SK-N-MC (cell line): ENCODE results near the gene ITIH3.

ENCODE experiments used
- DNase-seq: peaks from one replicate; pipeline ENCODE4 v3.0.0-alpha.2; 2011; ENCODE audit warnings: low read depth, low spot score
- H3K27ac ChIP-seq: fragments of 200-600 bp; sonication (generic); 2 replicates; pipeline ENCODE4 v1.5.1; 2016; ENCODE audit warnings: mixed run types
- H3K36me3 ChIP-seq: fragments of 200-600 bp; sonication (generic); 2 replicates; pipeline ENCODE4 v1.6.1; 2017; ENCODE audit warnings: antibody characterized with exemption, low read length, mixed read lengths; ENCODE audit not compliant: insufficient read depth
- H3K4me3 ChIP-seq: fragments of 200-600 bp; sonication (generic); 2 replicates; pipeline ENCODE4 v1.5.1; 2016
- H3K9ac ChIP-seq: fragments of 200-600 bp; sonication (generic); 2 replicates; pipeline ENCODE4 v1.8.0; 2017; ENCODE audit warnings: mixed run types, mixed read lengths; ENCODE audit not compliant: insufficient read length
- H3K9me3 ChIP-seq: fragments of 200-600 bp; sonication (generic); 2 replicates; pipeline ENCODE4 v1.6.1; 2017; ENCODE audit warnings: low read depth, mild to moderate bottlenecking, antibody characterized with exemption, low read length, moderate library complexity, mixed read lengths
- EZH2 ChIP-seq: fragments of 200-600 bp; sonication (generic); IDR thresholded peaks from one replicate; pipeline ENCODE4 v1.6.1; 2017; ENCODE audit warnings: antibody characterized with exemption
- FOXP2 ChIP-seq: optimal IDR thresholded peaks from 2 replicates; pipeline ENCODE3; 2011; ENCODE audit warnings: mild to moderate bottlenecking, moderate library complexity; ENCODE audit not compliant: insufficient read depth; ENCODE audit errors: extremely low read length, control extremely low read depth
- POLR2AphosphoS5 ChIP-seq: IDR thresholded peaks from 2 replicates; pipeline ENCODE4 v1.6.1; 2012; ENCODE audit warnings: mild to moderate bottlenecking, low read depth, low read length, borderline replicate concordance

ITIH3 gene

GRCh38 chr3:52816654-52817053, 22.1 kb downstream of the ITIH3 start:
- Histone ChIP-seq H3K9me3 (no peaks in the 10 kb centered on the region), H3K27ac (no peak overlapping the region), H3K9ac (no peak overlapping the region), H3K36me3 (no peaks in the 10 kb centered on the region), H3K4me3 (no peak overlapping the region)
- no peak for DNase-seq
- TF ChIP-seq EZH2 = no peak
- TF ChIP-seq POLR2AphosphoS5 = no peak
- no peak for TF ChIP-seq FOXP2

DNA sequence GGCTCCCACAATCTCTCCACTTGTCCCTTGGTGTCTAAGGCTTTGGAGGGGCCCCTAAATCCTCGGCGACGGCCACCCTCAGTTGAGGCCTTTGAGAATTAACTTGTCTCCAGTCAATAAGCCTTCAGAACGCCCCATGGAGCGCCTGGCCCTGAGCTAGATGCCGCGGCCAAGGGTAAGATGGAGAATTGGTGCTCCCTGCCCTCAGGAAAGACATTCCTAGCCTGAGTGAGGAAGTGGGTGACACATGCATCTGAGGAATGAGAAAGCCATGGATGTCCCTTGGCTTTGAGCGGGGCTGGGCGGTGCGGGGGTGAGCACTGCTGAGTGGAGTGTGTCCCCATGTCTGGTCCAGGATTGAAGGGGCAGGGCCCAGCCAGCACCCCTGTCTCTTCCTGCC, 22.6 kb downstream of the ITIH3 start:
- H3K27ac ChIP-seq = no peak overlapping the region
- H3K4me3 ChIP-seq = no peak overlapping the region
- no peak for DNase-seq
- H3K9ac ChIP-seq = no peak overlapping the region
- no peaks in the 10 kb centered on the region for H3K36me3 ChIP-seq
- no peaks in the 10 kb centered on the region for H3K9me3 ChIP-seq
- TF ChIP-seq FOXP2 (no peak), EZH2 (no peak), POLR2AphosphoS5 (no peak)

DNA sequence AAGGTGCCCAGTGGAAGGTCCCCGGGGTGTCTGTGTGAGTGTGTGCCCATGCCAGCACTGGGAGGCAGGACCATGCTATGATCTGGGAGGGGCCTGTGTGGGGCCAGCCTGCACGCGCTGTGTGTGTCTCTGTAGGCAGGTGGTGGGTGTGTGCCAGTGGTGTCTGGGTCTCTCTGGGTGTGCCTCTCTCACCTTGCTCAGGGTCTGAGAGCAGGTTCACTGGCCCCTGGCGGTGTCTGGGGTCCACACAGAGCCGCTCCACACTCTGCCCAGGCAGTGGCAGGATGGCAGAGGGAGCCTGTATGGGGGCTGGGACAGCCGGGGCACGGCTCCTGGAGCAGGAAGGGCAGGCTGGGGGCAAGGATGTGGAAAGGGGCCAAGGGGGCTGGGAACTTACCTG, 23.3 kb downstream of the ITIH3 start:
- Histone ChIP-seq H3K27ac (no peak overlapping the region), H3K4me3 (no peak overlapping the region), H3K36me3 (no peaks in the 10 kb centered on the region), H3K9me3 (no peaks in the 10 kb centered on the region), H3K9ac (no peak overlapping the region)
- no peak for TF ChIP-seq FOXP2
- no peak for TF ChIP-seq EZH2
- no peak for DNase-seq

- no peak overlapping the region for H3K4me3 ChIP-seq
- no peak for DNase-seq
- no peaks in the 10 kb centered on the region for H3K36me3 ChIP-seq
- H3K9me3 ChIP-seq = no peaks in the 10 kb centered on the region
- H3K9ac ChIP-seq = no peak overlapping the region
- H3K27ac ChIP-seq = no peak overlapping the region
- TF ChIP-seq FOXP2 (no peak), EZH2 (no peak)
Observed at GRCh38 chr3:52819936-52820335, 25.3 kb downstream of the ITIH3 start.

DNA sequence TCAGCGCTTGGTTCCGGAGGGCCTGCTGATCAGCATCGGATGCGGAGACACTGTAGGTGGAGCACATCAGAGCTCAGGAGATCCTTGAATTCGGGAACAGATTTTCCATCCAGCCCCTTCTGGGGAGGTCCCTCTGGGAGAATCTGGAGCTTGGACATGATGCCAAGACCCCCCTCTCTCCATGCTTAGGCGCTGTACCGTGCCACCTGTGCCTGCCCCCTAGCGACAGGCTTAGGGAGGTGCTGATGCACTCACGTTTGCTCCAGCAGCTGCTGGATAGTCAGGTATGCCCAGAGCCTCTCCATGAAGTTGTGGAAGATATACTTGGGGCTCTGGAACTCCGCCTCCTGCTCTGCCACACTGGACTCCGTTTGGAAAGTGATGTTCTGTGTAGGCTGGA, 26.1 kb downstream of the ITIH3 start:
- DNase-seq = no peak
- Histone ChIP-seq H3K27ac (no peak overlapping the region), H3K36me3 (no peaks in the 10 kb centered on the region), H3K9ac (no peak overlapping the region), H3K4me3 (no peak overlapping the region), H3K9me3 (no peaks in the 10 kb centered on the region)
- TF ChIP-seq FOXP2 (no peak), EZH2 (no peak), POLR2AphosphoS5 (no peak)

DNA sequence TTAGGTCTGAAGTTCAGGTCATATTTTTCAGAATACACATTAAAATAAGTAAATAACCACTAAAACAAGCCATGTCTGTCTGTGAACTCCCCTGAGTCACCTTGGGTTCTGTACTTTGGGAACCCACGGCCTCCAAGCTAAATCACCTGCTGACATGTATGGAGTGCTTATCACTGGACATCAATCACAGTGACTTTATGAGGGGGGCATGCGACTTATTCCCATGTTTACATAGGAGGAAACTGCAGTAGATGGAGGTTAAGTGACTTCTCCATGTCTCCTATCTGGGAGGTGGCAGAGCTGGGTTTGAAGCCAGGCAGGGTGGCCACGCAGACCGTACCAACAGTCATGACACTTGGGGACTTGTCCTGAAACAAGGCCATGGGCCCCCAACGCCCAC, 27.8 kb downstream of the ITIH3 start:
- Histone ChIP-seq H3K9me3 (no peaks in the 10 kb centered on the region), H3K36me3 (no peaks in the 10 kb centered on the region), H3K9ac (no peak overlapping the region), H3K27ac (no peak overlapping the region), H3K4me3 (no peak overlapping the region)
- DNase-seq = no peak
- TF ChIP-seq EZH2 = no peak
- no peak for TF ChIP-seq FOXP2
- no peak for TF ChIP-seq POLR2AphosphoS5

DNA sequence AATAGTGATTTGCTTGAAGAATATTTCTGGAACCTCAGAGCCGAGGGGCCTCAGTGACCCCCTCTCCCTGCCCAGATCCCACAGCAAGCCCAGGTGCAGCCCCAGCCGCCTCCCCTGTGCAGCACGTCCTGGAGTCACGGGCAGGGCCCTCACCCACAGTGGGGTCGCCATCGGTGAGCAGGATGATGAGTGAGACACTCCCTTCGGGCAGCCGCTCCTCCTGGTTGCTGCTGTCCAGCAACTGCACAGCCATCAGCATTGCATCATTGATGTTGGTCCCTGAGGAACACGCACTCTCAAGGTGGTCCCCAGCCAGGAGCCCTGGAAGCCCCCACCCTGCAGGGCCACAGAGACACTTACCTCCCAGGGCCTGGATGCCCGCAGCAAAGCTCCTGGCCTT, 29.4 kb downstream of the ITIH3 start:
- no peak for DNase-seq
- no peak overlapping the region for H3K4me3 ChIP-seq
- no peak overlapping the region for H3K9ac ChIP-seq
- H3K36me3 ChIP-seq = no peaks in the 10 kb centered on the region
- H3K9me3 ChIP-seq = no peaks in the 10 kb centered on the region
- TF ChIP-seq EZH2 (no peak), POLR2AphosphoS5 (no peak), FOXP2 (no peak)
- no peak overlapping the region for H3K27ac ChIP-seq

DNA sequence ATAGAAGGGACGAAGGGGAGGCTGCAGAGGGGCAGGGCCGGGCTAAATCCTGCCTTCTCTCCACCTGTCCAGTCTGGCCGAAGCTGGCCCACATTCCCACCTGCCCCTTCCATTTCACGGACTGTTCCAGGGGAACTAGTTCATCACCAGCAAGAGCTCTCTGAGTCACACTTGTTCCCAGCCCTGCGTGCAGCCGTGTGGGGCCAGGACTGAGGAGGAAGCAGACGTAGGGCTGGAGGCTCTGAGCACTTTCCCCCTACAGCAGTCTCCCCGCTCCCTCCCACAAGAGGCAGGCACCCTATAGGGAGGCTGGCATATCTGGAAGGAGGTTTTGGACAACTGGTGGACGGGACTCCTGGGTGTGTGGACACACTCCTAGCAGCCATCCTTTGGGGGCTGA, 32.8 kb downstream of the ITIH3 start:
- Histone ChIP-seq H3K9me3 (no peaks in the 10 kb centered on the region), H3K36me3 (no peaks in the 10 kb centered on the region), H3K9ac (no peak overlapping the region), H3K27ac (no peak overlapping the region), H3K4me3 (no peak overlapping the region)
- DNase-seq = no peak
- no peak for TF ChIP-seq FOXP2
- TF ChIP-seq EZH2 = no peak
- no peak for TF ChIP-seq POLR2AphosphoS5

DNA sequence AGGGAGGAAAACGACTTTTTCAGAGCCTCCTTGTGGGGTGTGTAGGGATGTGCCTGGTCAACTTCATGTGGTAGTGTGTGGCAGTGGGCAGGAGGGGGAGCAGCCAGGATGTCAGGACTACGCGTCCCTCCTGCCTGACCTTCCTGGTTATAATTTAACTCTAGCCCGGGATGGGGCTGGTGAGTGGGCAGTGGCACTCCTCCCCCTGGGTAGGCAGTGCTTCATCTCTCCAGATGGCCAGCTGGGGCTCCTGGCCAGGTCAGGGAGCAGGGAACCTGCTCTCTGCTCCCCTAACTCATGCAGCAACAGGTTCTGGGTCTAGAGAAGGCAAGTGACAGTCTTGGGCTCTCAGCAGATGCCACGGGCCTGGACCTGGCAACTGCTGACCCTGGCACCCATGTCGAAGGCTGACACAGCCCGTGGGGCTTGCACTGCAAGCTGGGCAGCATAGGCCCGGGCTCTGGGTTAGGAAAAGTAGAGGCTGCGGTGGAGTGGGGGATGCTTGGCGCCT, 33.3 kb downstream of the ITIH3 start:
- Histone ChIP-seq H3K36me3 (no peaks in the 10 kb centered on the region), H3K9ac (no peak overlapping the region), H3K4me3 (no peak overlapping the region), H3K9me3 (no peaks in the 10 kb centered on the region), H3K27ac (no peak overlapping the region)
- TF ChIP-seq POLR2AphosphoS5 = no peak
- TF ChIP-seq EZH2 = no peak
- TF ChIP-seq FOXP2 = no peak
- no peak for DNase-seq
